ENCODE results near the gene PALLD.

GRCh38 chr4:168804146-168804545 lies 307.3 kb downstream of the PALLD start:
- TF ChIP-seq CTCF (IDR thresholded peaks at IDR 0.05) (no peak), POLR2A (IDR thresholded peaks at IDR 0.05) (no peak), EP300 (IDR thresholded peaks at IDR 0.05) (no peak)
